Coronary artery (tissue), 2 donors: ENCODE data around the gene CNPY1.

Experiments
- DNase-seq: peaks from one replicate; pipeline ENCODE4 v3.0.0-alpha.2; 2017; ENCODE audit warnings: low spot score
- H3K27ac ChIP-seq, 2 donors: fragments of 200-600 bp; sonication (generic); one replicate each; pipeline ENCODE4 v1.5.1; 2016 to 2019
- H3K4me3 ChIP-seq: fragments of 200-600 bp; sonication (generic); 2 replicates; pipeline ENCODE4 v1.5.1; 2016; ENCODE audit warnings: mild to moderate bottlenecking, moderate library complexity
- CTCF ChIP-seq: fragments of 200-600 bp; sonication (generic); IDR thresholded peaks from one replicate; pipeline ENCODE4 v1.5.1; 2019; ENCODE audit warnings: antibody characterized with exemption

Gene CNPY1

GRCh38 chr7:155541986-155542675, 4.2 kb downstream of the CNPY1 start:
- Histone ChIP-seq H3K4me3 (no peak overlapping the region), H3K27ac (no peak overlapping the region)
- TF ChIP-seq CTCF = no peak
- DNase-seq = no peak

- TF ChIP-seq CTCF = no peak
- Histone ChIP-seq H3K4me3 (no peak overlapping the region), H3K27ac (no peak overlapping the region)
- DNase-seq = no peak
These were observed 5.8 kb downstream of the CNPY1 start for GRCh38 chr7:155540553-155540952.

GRCh38 chr7:155538293-155538692, 8.1 kb downstream of the CNPY1 start:
- no peak overlapping the region for H3K4me3 ChIP-seq
- no peak for DNase-seq
- TF ChIP-seq CTCF = no peak
- no peak overlapping the region for H3K27ac ChIP-seq

GRCh38 chr7:155536451-155536850, 9.9 kb downstream of the CNPY1 start:
- no peak for TF ChIP-seq CTCF
- no peak for DNase-seq
- H3K27ac ChIP-seq = no peak overlapping the region
- H3K4me3 ChIP-seq = no peak overlapping the region

GRCh38 chr7:155534691-155535090, 11.7 kb downstream of the CNPY1 start:
- no peak overlapping the region for H3K4me3 ChIP-seq
- DNase-seq = no peak
- no peak for TF ChIP-seq CTCF
- H3K27ac ChIP-seq = no peak overlapping the region

- no peak overlapping the region for H3K27ac ChIP-seq
- DNase-seq = no peak
- TF ChIP-seq CTCF = peak; percentile 23
- peak overlapping the region; percentile 57 for H3K4me3 ChIP-seq
These were observed 12.3 kb downstream of the CNPY1 start for GRCh38 chr7:155533827-155534690.
